Esophagus (tissue), 2 donors: ENCODE data around the gene HBQ1. TPM values are rescaled to one million over a fixed set of nuclear protein-coding genes. Genes with fewer than 3 reads are reported as not detected.
"Not testable (repeated sequence)": the region's sequence is repeated elsewhere in the genome, so short reads cannot be mapped to it uniquely, and the experiment has no call there.

Experiments
- H3K27ac ChIP-seq, 2 donors: one replicate each; pipeline ENCODE4 v1.5.1; 2013; ENCODE audit warnings: low read depth in 2 of 2, mild to moderate bottlenecking in 2 of 2, inconsistent platforms in 1 of 2, low read length in 1 of 2, moderate library complexity in 1 of 2
- H3K27me3 ChIP-seq, 2 donors: one replicate each; pipeline ENCODE4 v1.6.1; 2013; ENCODE audit warnings: low read length in 2 of 2, control low read depth in 1 of 2, mild to moderate bottlenecking in 1 of 2; ENCODE audit not compliant: insufficient read depth in 2 of 2, control insufficient read depth in 1 of 2
- H3K36me3 ChIP-seq, 2 donors: one replicate each; pipeline ENCODE4 v1.6.1; 2013; ENCODE audit warnings: low read length in 1 of 2; ENCODE audit not compliant: control insufficient read depth in 2 of 2, insufficient read depth in 2 of 2
- H3K4me1 ChIP-seq, 2 donors: one replicate each; pipeline ENCODE4 v1.6.1; 2013; ENCODE audit warnings: low read length in 1 of 2; ENCODE audit not compliant: control insufficient read depth in 2 of 2, insufficient read depth in 2 of 2
- H3K4me3 ChIP-seq, 2 donors: one replicate each; pipeline ENCODE4 v1.5.1; 2013; ENCODE audit warnings: low read length in 2 of 2, mild to moderate bottlenecking in 2 of 2, low read depth in 1 of 2, moderate library complexity in 1 of 2
- H3K9me3 ChIP-seq, 2 donors: one replicate each; pipeline ENCODE4 v1.6.1; 2013; ENCODE audit warnings: mild to moderate bottlenecking in 2 of 2, low read depth in 1 of 2, low read length in 1 of 2, moderate library complexity in 1 of 2; ENCODE audit not compliant: control insufficient read depth in 2 of 2, insufficient read depth in 1 of 2
- WGBS, 2 donors: extraction: QIAGEN DNeasy Blood & Tissue Kit; methylation state at CpG; one replicate each; pipeline ENCODE4 v1.1.7; 2013; 5-methylcytosine and 5-hydroxymethylcytosine counted together
- polyA plus RNA-seq, 2 donors: library from polyadenylated mRNA; stranded (reverse); fragments of 200-250 nt; gene quantifications; one replicate each; pipeline ENCODE4 v1.2.3, GENCODE V29; 2013
- donor health status: healthy with polysubstance abuse.
- donor health status: Bipolar disorder and iron deficiency.

Gene HBQ1
- polyA plus RNA-seq, 2 donors, result not detected

DNA sequence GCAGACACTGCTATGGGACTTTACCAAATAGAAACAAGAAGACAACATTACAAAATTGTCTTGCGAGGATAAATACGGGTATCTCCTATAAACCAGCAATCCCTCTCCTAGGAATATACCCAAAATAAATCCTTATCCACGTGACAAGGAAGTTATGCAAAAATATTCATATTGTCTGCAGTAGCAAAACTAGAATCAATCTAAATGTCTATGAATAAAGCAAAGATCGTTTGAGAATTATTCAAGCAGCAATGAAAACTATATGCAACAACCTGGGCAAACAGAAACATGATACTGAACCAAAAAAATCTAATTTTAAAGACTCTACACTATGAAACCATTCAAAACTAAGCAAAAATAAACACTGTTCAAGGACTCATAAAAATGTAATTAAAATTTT lies 39.8 kb downstream of the HBQ1 start:
- no peaks in the 10 kb centered on the region for H3K4me1 ChIP-seq
- WGBS, 2 donors, result 68 to 71% methylated on average over 4 of the region's 4 CpGs
- H3K36me3 ChIP-seq, result peaks cover 7 to 10% of the 10 kb centered on the region in 2 donors

DNA sequence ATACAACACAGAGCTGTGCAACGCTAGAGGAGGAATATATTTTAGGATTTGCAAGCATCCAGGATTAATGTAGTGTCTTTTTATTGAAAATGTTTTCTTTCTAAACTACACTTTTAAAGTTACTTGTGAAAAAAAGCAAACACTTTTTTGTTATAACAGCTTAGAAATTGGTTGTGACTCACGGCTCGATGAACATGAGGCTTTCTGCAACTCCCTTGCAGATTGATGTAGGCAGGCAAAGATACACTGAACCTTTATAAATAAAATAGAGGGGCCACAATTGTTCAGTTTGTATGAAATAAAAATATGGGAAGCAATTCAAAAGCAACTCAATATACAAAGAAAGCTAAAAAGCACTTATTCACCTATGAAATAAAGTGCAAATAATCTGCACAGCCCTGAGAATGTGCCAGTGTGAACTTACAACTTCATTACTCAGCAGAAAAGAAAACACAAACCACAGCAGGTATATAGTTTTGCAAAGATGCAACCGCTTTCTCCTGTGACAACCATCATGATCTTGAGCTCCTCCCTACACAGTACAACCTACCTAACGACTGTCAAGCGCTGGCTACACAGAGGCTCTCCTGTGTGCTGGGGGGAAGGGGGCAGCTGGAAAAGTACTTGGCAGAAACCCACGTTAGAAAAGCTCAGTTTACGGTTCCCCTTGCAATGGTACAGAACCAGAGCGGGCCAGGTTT lies 48.0 kb downstream of the HBQ1 start:
- H3K27me3 ChIP-seq, result no peaks in the 10 kb centered on the region
- no peaks in the 10 kb centered on the region for H3K9me3 ChIP-seq
- peaks cover 0 to 2% of the 10 kb centered on the region in 2 donors for H3K4me1 ChIP-seq
- 14 to 17% methylated on average over 9 of the region's 9 CpGs for WGBS, 2 donors
- H3K27ac ChIP-seq, result peak overlapping the region; percentile 96 to 98
- H3K4me3 ChIP-seq, result peak overlapping the region; percentile 88 to 90
- peaks cover 8 to 10% of the 10 kb centered on the region in 2 donors for H3K36me3 ChIP-seq

More for the DNA sequence above, 39.8 kb downstream of the HBQ1 start:
- H3K27me3 ChIP-seq, result no peaks in the 10 kb centered on the region
- no peaks in the 10 kb centered on the region for H3K9me3 ChIP-seq
- no peak overlapping the region for H3K27ac ChIP-seq
- H3K4me3 ChIP-seq, result no peak overlapping the region

GRCh38 chr16:228852-229730 lies 48.8 kb downstream of the HBQ1 start, which contains the start of gene LUC7L:
Gene LUC7L, minus strand, starts transcription at chr16:229449. Its CDS starts 110 bp downstream, at chr16:229339.
- Histone ChIP-seq H3K27me3 (no peaks in the 10 kb centered on the region), H3K27ac (peak within 1 kb of the TSS; percentile 96 to 98), H3K4me1 (peaks cover 0 to 2% of the 10 kb centered on the region in 2 donors), H3K9me3 (no peaks in the 10 kb centered on the region), H3K36me3 (peaks cover 7 to 9% of the 10 kb centered on the region in 2 donors), H3K4me3 (peak within 1 kb of the TSS; percentile 88 to 90)
- WGBS, 2 donors, result 1 to 2% methylated on average over 74 to 88 of the region's 88 CpGs

DNA sequence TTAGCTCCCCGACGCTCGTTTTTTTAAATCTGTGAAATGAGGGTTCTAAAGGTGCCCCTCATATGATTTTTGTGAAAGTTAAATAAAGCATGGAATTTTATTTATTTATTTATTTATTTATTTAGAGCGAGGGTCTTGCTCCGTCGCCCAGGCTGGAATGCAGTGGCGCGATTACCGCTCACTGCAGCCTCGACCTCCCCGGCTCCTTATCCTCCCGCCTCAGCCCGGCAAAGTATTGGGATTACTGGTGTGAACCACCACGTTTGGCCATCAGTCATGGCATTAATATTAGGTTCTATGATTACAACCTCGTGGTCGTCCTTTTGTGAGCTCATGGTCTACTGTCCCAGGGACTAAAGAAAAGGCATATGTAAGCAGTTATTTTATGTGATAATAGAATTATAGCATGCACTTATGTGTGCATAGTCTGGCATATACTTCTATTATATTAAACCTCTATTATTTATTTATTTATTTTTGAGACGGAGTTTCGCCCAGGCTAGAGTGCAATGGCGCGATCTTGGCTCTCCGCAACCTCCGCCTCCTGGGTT lies 49.5 kb downstream of the HBQ1 start:
- Histone ChIP-seq H3K27me3 (no peaks in the 10 kb centered on the region), H3K4me3 (peak overlapping the region in 1 of 2 donors; percentile 88), H3K36me3 (peaks cover 5 to 7% of the 10 kb centered on the region in 2 donors), H3K9me3 (no peaks in the 10 kb centered on the region), H3K27ac (no peak overlapping the region), H3K4me1 (peaks cover 0 to 5% of the 10 kb centered on the region in 2 donors)
- WGBS, 2 donors, result 77 to 81% methylated on average over 22 of the region's 22 CpGs

GRCh38 chr16:230351-230750 lies 50.1 kb downstream of the HBQ1 start:
- 93 to 94% methylated on average over 18 of the region's 18 CpGs for WGBS, 2 donors
- H3K9me3 ChIP-seq, H3K4me3 ChIP-seq, H3K36me3 ChIP-seq, H3K27ac ChIP-seq, H3K27me3 ChIP-seq, H3K4me1 ChIP-seq: not testable (repeated sequence)

Other genes with a start within 250 kb of the HBQ1 start
- gene POLR3K, start 126.9 kb upstream of the HBQ1 start, polyA plus RNA-seq, result 10 to 100 TPM in 1 of 2 donors, 1 to 10 TPM in 1; 4.3 to 11.4 TPM
- gene SNRNP25, start 126.6 kb upstream of the HBQ1 start, polyA plus RNA-seq, result 10 to 100 TPM; 18.1 to 25.6 TPM
- gene RHBDF1, start 107.8 kb upstream of the HBQ1 start, polyA plus RNA-seq, result 10 to 100 TPM; 36.6 to 56.0 TPM
- gene MPG, start 102.2 kb upstream of the HBQ1 start, polyA plus RNA-seq, result 10 to 100 TPM; 42.3 to 45.3 TPM
- 10 to 100 TPM in 1 of 2 donors, 1 to 10 TPM in 1; 9.6 to 14.0 TPM for gene NPRL3, start 41.8 kb upstream of the HBQ1 start, polyA plus RNA-seq
- gene HBZ, start 27.8 kb upstream of the HBQ1 start, polyA plus RNA-seq, result not detected
- gene HBM, start 14.5 kb upstream of the HBQ1 start, polyA plus RNA-seq, result not detected
- gene HBA2, start 7.6 kb upstream of the HBQ1 start, polyA plus RNA-seq, result 1 to 10 TPM in 1 of 2 donors, under 1 TPM in 1; 0.49 to 1.4 TPM
- gene HBA1, start 3.8 kb upstream of the HBQ1 start, polyA plus RNA-seq, result under 1 TPM; 0.47 to 0.55 TPM
- gene LUC7L, start 49.0 kb downstream of the HBQ1 start, polyA plus RNA-seq, result 100 to 1,000 TPM in 1 of 2 donors, 10 to 100 TPM in 1; 37.0 to 102 TPM
- 10 to 100 TPM; 35.9 to 39.6 TPM for gene FAM234A, start 54.4 kb downstream of the HBQ1 start, polyA plus RNA-seq
- gene RGS11, start 95.5 kb downstream of the HBQ1 start, polyA plus RNA-seq, result 1 to 10 TPM; 6.3 to 7.9 TPM
- under 1 TPM; 0.24 to 0.33 TPM for gene ARHGDIG, start 100.1 kb downstream of the HBQ1 start, polyA plus RNA-seq
- gene PDIA2, start 102.7 kb downstream of the HBQ1 start, polyA plus RNA-seq, result under 1 TPM; 0.27 to 0.53 TPM
- 10 to 100 TPM; 11.9 to 16.7 TPM for gene AXIN1, start 172.3 kb downstream of the HBQ1 start, polyA plus RNA-seq
- 10 to 100 TPM; 54.5 to 75.9 TPM for gene MRPL28, start 190.1 kb downstream of the HBQ1 start, polyA plus RNA-seq
- 10 to 100 TPM; 30.3 to 44.3 TPM for gene PGAP6, start 201.5 kb downstream of the HBQ1 start, polyA plus RNA-seq
- gene NME4, start 216.7 kb downstream of the HBQ1 start, polyA plus RNA-seq, result 10 to 100 TPM; 40.3 to 41.9 TPM
- 10 to 100 TPM; 15.0 to 24.2 TPM for gene DECR2, start 221.4 kb downstream of the HBQ1 start, polyA plus RNA-seq
- gene RAB11FIP3, start 245.2 kb downstream of the HBQ1 start, polyA plus RNA-seq, result 10 to 100 TPM in 1 of 2 donors, 1 to 10 TPM in 1; 9.1 to 10.6 TPM